Fibroblast of skin of back (primary cell): ENCODE data around the gene PRPF8.
"Not testable (repeated sequence)": the region's sequence is repeated elsewhere in the genome, so short reads cannot be mapped to it uniquely, and the experiment has no call there.

ENCODE experiments used
- DNase-seq: peaks from one replicate; pipeline ENCODE4 v3.0.0-alpha.2; 2013

Gene PRPF8

GRCh38 chr17:1716076-1716911 lies 31.6 kb upstream of the PRPF8 start:
- peak; percentile 100 for DNase-seq

- DNase-seq, result no peak
These were observed 31.1 kb upstream of the PRPF8 start for GRCh38 chr17:1715803-1716075.

- peak; percentile 94 for DNase-seq
These were observed 30.5 kb upstream of the PRPF8 start for GRCh38 chr17:1714980-1715802.

- DNase-seq, result peak; percentile 99
These were observed 29.8 kb upstream of the PRPF8 start for GRCh38 chr17:1714427-1714979.

- no peak for DNase-seq
These were observed 29.3 kb upstream of the PRPF8 start for GRCh38 chr17:1713878-1714426.

- DNase-seq, result no peak
These were observed 28.7 kb upstream of the PRPF8 start for GRCh38 chr17:1713160-1713877.

- DNase-seq, result no peak
These were observed 27.6 kb upstream of the PRPF8 start for GRCh38 chr17:1712271-1712670.

- peak; percentile 31 for DNase-seq
These were observed 27.1 kb upstream of the PRPF8 start for GRCh38 chr17:1711804-1712203.

- DNase-seq, result peak; percentile 28
These were observed 26.3 kb upstream of the PRPF8 start for GRCh38 chr17:1710807-1711553.

- DNase-seq, result peak; percentile 76
These were observed 25.5 kb upstream of the PRPF8 start, which contains the start of gene TLCD2 for GRCh38 chr17:1709971-1710806. Gene TLCD2, minus strand, starts transcription at chr17:1710377. Its CDS starts 135 bp downstream, at chr17:1710242.

GRCh38 chr17:1709403-1709951 lies 24.8 kb upstream of the PRPF8 start:
- peak; percentile 36 for DNase-seq

- DNase-seq, result not testable (repeated sequence)
These were observed 24.2 kb upstream of the PRPF8 start for GRCh38 chr17:1708791-1709346.

GRCh38 chr17:1707107-1707506 lies 22.4 kb upstream of the PRPF8 start:
- no peak for DNase-seq

GRCh38 chr17:1705004-1705403 lies 20.3 kb upstream of the PRPF8 start:
- no peak for DNase-seq

GRCh38 chr17:1703063-1703462 lies 18.4 kb upstream of the PRPF8 start:
- peak; percentile 26 for DNase-seq

- DNase-seq, result not testable (repeated sequence)
These were observed 15.2 kb upstream of the PRPF8 start for GRCh38 chr17:1699891-1700290.

GRCh38 chr17:1697681-1698080 lies 13.0 kb upstream of the PRPF8 start:
- no peak for DNase-seq

- no peak for DNase-seq
These were observed 10.7 kb upstream of the PRPF8 start for GRCh38 chr17:1695365-1695764.

- peak; percentile 27 for DNase-seq
These were observed 8.7 kb upstream of the PRPF8 start for GRCh38 chr17:1693339-1693738.
